ENCODE measurements around the gene XPR1. TPM values are rescaled to one million over a fixed set of nuclear protein-coding genes. Genes with fewer than 3 reads are reported as not detected.

XPR1 gene
- total RNA-seq, 1 donor from 2014 or later, result 37.9 TPM

DNA sequence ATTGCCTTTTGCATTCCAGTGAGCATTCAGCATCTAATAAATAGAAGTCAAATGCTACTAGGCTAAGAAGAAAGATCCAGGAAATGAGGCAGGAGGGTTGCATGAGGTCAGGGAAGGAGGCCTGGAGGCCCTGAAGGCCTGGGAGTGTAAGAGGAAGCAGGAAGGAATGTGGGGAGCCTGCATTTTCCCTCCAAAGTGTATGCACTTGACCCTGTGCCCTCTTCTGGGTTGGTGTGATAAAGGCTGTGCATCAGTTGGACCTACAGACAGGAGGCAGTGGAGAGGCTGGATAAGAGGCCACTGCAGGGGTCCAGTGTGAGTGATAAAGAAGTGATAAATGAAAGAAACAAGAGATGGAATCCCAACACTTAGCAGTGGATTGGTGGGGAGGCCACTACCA lies 301.3 kb downstream of the XPR1 start:
- Mint-ChIP-seq H3K27ac (no peak overlapping the region), H3K36me3 (peaks cover 5% of the 10 kb centered on the region), H3K4me3 (no peak overlapping the region), H3K27me3 (ENCODE audit: low read depth) (no peaks in the 10 kb centered on the region), H3K9me3 (no peaks in the 10 kb centered on the region), H3K4me1 (no peaks in the 10 kb centered on the region)
- TF ChIP-seq, protein P1, sequence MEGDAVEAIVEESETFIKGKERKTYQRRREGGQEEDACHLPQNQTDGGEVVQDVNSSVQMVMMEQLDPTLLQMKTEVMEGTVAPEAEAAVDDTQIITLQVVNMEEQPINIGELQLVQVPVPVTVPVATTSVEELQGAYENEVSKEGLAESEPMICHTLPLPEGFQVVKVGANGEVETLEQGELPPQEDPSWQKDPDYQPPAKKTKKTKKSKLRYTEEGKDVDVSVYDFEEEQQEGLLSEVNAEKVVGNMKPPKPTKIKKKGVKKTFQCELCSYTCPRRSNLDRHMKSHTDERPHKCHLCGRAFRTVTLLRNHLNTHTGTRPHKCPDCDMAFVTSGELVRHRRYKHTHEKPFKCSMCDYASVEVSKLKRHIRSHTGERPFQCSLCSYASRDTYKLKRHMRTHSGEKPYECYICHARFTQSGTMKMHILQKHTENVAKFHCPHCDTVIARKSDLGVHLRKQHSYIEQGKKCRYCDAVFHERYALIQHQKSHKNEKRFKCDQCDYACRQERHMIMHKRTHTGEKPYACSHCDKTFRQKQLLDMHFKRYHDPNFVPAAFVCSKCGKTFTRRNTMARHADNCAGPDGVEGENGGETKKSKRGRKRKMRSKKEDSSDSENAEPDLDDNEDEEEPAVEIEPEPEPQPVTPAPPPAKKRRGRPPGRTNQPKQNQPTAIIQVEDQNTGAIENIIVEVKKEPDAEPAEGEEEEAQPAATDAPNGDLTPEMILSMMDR (IDR thresholded peaks at IDR 0.05; ENCODE audit: unreplicated experiment), result no peak
- no peak for DNase-seq (ENCODE audit: low spot score in 2 of 2, unreplicated experiment in 2 of 2)

DNA sequence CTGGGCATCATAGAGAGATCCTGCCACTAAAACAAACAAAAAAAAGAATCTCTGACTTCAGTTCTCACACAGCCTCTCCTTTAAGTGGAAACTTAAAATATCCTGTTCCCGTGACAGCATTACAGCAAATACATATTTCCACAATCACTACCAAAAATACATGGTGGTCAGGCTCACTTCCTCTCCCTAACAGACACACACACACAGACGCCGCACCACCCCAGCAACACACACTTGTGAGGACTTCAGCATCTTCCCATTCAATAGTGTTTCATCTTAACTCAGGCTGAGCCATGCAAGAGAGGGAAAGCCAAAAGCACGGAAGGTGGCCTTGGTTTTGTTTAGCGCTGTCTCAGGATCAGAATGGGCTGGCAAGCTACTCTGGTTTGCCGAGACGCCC lies 302.7 kb downstream of the XPR1 start:
- Mint-ChIP-seq H3K36me3 (peaks cover 3% of the 10 kb centered on the region), H3K9me3 (no peaks in the 10 kb centered on the region), H3K27me3 (ENCODE audit: low read depth) (no peaks in the 10 kb centered on the region), H3K4me3 (no peak overlapping the region), H3K27ac (no peak overlapping the region), H3K4me1 (no peaks in the 10 kb centered on the region)
- DNase-seq (ENCODE audit: low spot score in 2 of 2, unreplicated experiment in 2 of 2), result no peak
- TF ChIP-seq, protein P1 (IDR thresholded peaks at IDR 0.05; ENCODE audit: unreplicated experiment), result no peak

DNA sequence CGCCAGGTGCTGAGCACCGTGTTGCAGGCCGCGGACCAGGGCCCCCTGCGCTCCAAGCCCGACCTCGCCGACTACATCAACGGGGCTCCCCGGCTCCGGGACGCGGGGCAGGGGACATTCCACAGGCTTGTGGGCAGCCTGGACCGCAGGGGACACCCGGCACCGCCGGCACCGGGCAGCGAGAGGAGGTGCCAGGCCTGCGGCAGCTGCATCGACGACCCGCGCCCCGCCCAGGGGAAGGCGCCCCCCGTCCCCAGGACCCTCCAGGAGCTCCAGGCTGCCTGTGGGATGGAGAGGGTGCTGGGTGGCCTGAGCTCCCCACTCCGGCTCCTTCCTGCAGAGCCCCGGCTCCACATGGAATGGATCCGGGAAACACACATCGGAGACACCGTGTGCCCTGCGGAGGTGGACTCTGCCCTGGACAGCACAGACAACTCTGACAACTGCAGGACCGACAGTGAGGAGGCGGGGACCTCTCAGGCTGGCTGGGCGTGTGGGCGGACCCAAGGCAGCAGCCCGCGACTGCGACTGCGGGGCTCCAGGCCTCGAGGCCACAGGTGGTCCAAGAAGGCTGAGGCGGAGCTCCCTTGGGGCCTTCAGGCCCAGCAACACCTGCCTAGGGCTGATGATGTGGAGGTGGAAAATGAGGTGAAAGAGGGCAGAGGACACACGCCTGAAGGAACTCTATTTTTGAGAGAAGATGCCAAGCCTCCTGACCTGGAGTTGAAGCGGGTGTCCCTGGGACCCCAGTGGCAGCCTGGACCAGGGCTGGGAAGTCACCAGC lies 303.7 kb downstream of the XPR1 start:
- DNase-seq (ENCODE audit: low spot score in 2 of 2, unreplicated experiment in 2 of 2), result no peak

DNA sequence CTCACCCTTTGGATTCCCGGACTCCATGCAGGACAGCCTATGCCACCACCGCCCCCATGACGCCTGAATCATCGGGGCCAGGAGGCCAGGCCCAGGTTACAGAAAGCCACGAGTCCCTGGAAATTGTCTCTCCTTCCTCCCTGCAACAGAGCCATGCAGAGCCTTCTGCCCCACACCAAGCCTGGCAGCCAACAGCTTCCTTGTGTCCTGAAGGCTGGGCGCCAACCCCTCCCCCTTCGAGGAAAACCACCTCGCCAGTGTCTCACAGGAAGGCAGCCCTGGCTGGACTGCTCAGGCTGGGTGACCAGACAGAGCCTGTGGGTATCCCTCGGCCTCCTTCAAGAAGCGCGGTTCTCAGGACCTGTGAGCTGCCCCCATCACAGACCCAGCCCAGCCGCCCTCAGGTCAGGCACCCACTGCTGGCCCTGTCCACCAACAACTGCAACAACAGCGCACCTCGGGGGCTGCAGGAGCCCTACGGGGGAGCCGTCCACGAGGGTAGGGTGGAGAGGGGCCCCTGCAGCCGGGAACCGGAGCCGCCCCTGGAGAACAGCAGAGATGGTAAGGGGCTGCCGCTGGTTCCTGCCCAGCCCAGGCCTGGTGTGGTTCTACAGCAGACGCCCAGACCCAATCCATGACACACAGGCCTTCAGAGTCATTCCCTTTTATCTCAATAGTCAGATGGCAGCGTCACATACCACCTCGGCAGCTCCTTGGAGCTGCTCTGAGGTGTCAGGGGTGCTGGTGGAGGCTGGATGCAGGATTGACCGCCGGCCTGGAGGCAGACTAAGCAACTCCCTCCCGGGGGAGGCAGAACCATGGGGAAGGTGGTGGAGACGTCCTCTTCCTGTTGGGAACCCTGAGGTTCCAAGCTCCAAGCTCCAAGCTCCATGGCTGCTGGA lies 304.5 kb downstream of the XPR1 start:
- no peaks in the 10 kb centered on the region for H3K9me3 Mint-ChIP-seq
- no peak for DNase-seq (ENCODE audit: low spot score in 2 of 2, unreplicated experiment in 2 of 2)
- H3K27ac Mint-ChIP-seq, result no peak overlapping the region
- H3K27me3 Mint-ChIP-seq (ENCODE audit: low read depth), result no peaks in the 10 kb centered on the region
- no peaks in the 10 kb centered on the region for H3K4me1 Mint-ChIP-seq
- H3K36me3 Mint-ChIP-seq, result peaks cover 3% of the 10 kb centered on the region
- TF ChIP-seq, protein P1 (IDR thresholded peaks at IDR 0.05; ENCODE audit: unreplicated experiment), result no peak
- no peak overlapping the region for H3K4me3 Mint-ChIP-seq

More for the DNA sequence above, 303.7 kb downstream of the XPR1 start:
- no peaks in the 10 kb centered on the region for H3K9me3 Mint-ChIP-seq
- H3K36me3 Mint-ChIP-seq, result peaks cover 3% of the 10 kb centered on the region
- no peak overlapping the region for H3K27ac Mint-ChIP-seq
- TF ChIP-seq, protein P1 (IDR thresholded peaks at IDR 0.05; ENCODE audit: unreplicated experiment), result no peak
- H3K4me1 Mint-ChIP-seq, result no peaks in the 10 kb centered on the region
- H3K27me3 Mint-ChIP-seq (ENCODE audit: low read depth), result no peaks in the 10 kb centered on the region
- H3K4me3 Mint-ChIP-seq, result no peak overlapping the region

DNA sequence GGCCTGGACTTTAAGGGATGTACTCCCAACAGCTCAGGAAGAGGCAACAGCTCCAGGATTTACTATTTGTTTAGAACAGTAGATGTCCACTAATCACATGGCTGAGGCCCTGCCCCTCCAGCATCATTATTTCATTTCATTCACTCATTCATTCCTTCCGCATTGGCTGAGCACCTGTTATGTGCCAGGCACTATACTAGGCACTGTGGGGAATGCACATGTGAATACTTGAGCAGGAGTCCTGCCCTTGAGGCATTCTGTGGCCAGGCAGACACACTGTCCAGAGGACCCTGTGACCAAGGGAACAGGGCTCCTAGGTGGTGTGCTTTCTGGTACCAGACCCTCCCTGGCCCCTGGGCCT lies 305.2 kb downstream of the XPR1 start:
- Mint-ChIP-seq H3K4me1 (no peaks in the 10 kb centered on the region), H3K9me3 (no peaks in the 10 kb centered on the region), H3K27ac (no peak overlapping the region), H3K4me3 (no peak overlapping the region), H3K36me3 (peaks cover 6% of the 10 kb centered on the region), H3K27me3 (ENCODE audit: low read depth) (no peaks in the 10 kb centered on the region)
- DNase-seq (ENCODE audit: low spot score in 2 of 2, unreplicated experiment in 2 of 2), result no peak
- TF ChIP-seq, protein P1 (IDR thresholded peaks at IDR 0.05; ENCODE audit: unreplicated experiment), result no peak
